Heart right ventricle (tissue), 16 donors: ENCODE data around the gene CPA2. TPM values are rescaled to one million over a fixed set of nuclear protein-coding genes. Genes with fewer than 3 reads are reported as not detected.

Experiments
- ATAC-seq, 8 donors: fragments of 200-7000 bp; cut with Tn5 transposase; one replicate each; pipeline ENCODE4 v1.9.1; 2020; ENCODE audit warnings: mild to moderate bottlenecking in 8 of 8, moderate library complexity in 8 of 8, moderate number of reproducible peaks in 1 of 8
- DNase-seq, 2 donors: peaks; one replicate each; pipeline ENCODE4 v3.0.0-alpha.2; 2020
- H3K27ac ChIP-seq, 10 donors: fragments of 200-600 bp; sonication (generic) in 2 of 10; one replicate each; pipeline versions ENCODE4 v1.5.0 to v1.8.0; 2020 to 2022; ENCODE audit warnings: mild to moderate bottlenecking in 3 of 10
- H3K27me3 ChIP-seq, 7 donors: fragments of 200-600 bp; one replicate each; pipeline ENCODE4 v1.8.0; 2021 to 2022; ENCODE audit warnings: mild to moderate bottlenecking in 2 of 7
- H3K36me3 ChIP-seq, 9 donors: fragments of 200-600 bp; sonication (generic) in 1 of 9; one replicate each; pipeline versions ENCODE4 v1.5.0 to v1.8.0; 2020 to 2022; ENCODE audit warnings: mild to moderate bottlenecking in 2 of 9
- H3K4me1 ChIP-seq, 9 donors: fragments of 200-600 bp; sonication (generic) in 1 of 9; one replicate each; pipeline versions ENCODE4 v1.5.0 to v1.8.0; 2020 to 2022; ENCODE audit warnings: mild to moderate bottlenecking in 4 of 9
- H3K4me3 ChIP-seq, 10 donors: fragments of 200-600 bp; sonication (generic) in 2 of 10; one replicate each; pipeline versions ENCODE4 v1.5.0 to v1.8.0; 2020 to 2022; ENCODE audit warnings: mild to moderate bottlenecking in 7 of 10, moderate library complexity in 2 of 10
- H3K9me3 ChIP-seq, 11 donors: fragments of 200-600 bp in 10 of 11; sonication (generic) in 2 of 11; one replicate each; pipeline versions ENCODE4 v1.5.0 to v1.8.0; 2013 to 2022; ENCODE audit warnings: mild to moderate bottlenecking in 2 of 11, control low read depth in 1 of 11, moderate library complexity in 1 of 11
- CTCF ChIP-seq, 9 donors: fragments of 200-600 bp; sonication (generic) in 2 of 9; IDR thresholded peaks; one replicate each; pipeline versions ENCODE4 v1.5.0 to v1.8.0; 2021 to 2022; ENCODE audit warnings: antibody characterized with exemption in 9 of 9, mild to moderate bottlenecking in 5 of 9, moderate library complexity in 1 of 9
- WGBS, 2 donors: extraction: QIAGEN DNeasy Blood & Tissue Kit; methylation state at CpG; one replicate each; pipeline ENCODE4 v1.1.7; 2013; ENCODE audit warnings: inconsistent platforms in 1 of 2; 5-methylcytosine and 5-hydroxymethylcytosine counted together
- intact Hi-C, 10 donors: fragments of 100-400 bp; cut with DNase I; formaldehyde crosslinking; loops; one replicate each; pipeline versions ENCODE4 v1.11.1 to v1.14.2; 2022
- polyA plus RNA-seq, 2 donors: library from polyadenylated mRNA; stranded (reverse); fragments of 200-250 nt; gene quantifications; one replicate each; pipeline ENCODE4 v1.2.3, GENCODE V29; 2013
- total RNA-seq, 10 donors: library from RNA; stranded (reverse); fragmentation: NEBNext Ultra II Directional in 3 of 10; extraction: Animal tissue kit (Norgen Biotek cat#: 25700) in 3 of 10; gene quantifications; one replicate each; pipeline versions ENCODE4 v1.2.1 to v1.2.4, GENCODE V29; 2021 to 2023
- donor health status: Arrhythmogenic right ventricular cardiomyopathy.
- donor health status: ischemic (EF 13 %, LVEDD 7.1; RV severe dilation, severe dysfunction).
- donor health status: healthy with polysubstance abuse.
- donor health status: DM: no; HTN: yes; CAD: no.
- donor health status: DM: no; HTN: no; CAD: no.
- donor health status: ischemic (EF 25% LVEDD 6.9; RV normal size, moderate dysfunction).
- donor health status: ischemic (EF 25% LVEDD 5.7; RV mildly dilated, moderate dysfunction).
- donor health status: healthy.
- donor health status: DM: yes; HTN: yes; CAD: no.
- donor health status: Ischemic cardiomyopathy.
- donor health status: ischemic (EF 35%, LVEDD 5.7; RV mildly dilated, moderate dysfunction).
- donor health status: nonischemic (EF 11% LVEDD 7.7; RV severe dilation, severe dysfunction).
- donor health status: DM: yes; HTN: yes; CAD: no.
- donor health status: PGD.
- donor health status: ischemic (EF 29% LVEDD 5.4; RV normal size, mild dysfunction).
- donor health status: nonischemic (EF 23%, LVEDD 6.1; RV moderate dilation, normal function).

Gene CPA2
- total and polyA plus RNA-seq, 12 donors = 0.23 to 1.1 (median 0.89) TPM; not detected in 4

GRCh38 chr7:130263130-130263529, 3.5 kb upstream of the CPA2 start:
- DNase-seq (no peak), ATAC-seq (no peak)
- Histone ChIP-seq H3K4me3 (no peak overlapping the region), H3K27me3 (peaks cover 0 to 3% (median 0%) of the 10 kb centered on the region in 7 donors), H3K4me1 (no peaks in the 10 kb centered on the region), H3K27ac (no peak overlapping the region), H3K9me3 (peaks cover 0 to 31% (median 17%) of the 10 kb centered on the region in 11 donors), H3K36me3 (no peaks in the 10 kb centered on the region)
- intact Hi-C loops = no loop called here
- TF ChIP-seq CTCF (IDR thresholded peaks at IDR 0.05) = no peak
- 62 to 77% methylated on average over 2 of the region's 2 CpGs for WGBS, 2 donors

GRCh38 chr7:130266961-130267321, 278 bp downstream of the CPA2 start:
- H3K36me3 ChIP-seq = no peaks in the 10 kb centered on the region
- peaks cover 0 to 5% (median 2%) of the 10 kb centered on the region in 9 donors for H3K4me1 ChIP-seq
- TF ChIP-seq CTCF (IDR thresholded peaks at IDR 0.05) = no peak
- WGBS, 2 donors = 90 to 91% methylated on average over 1 of the region's 1 CpG
- ATAC-seq = no peak
- peaks cover 0 to 6% (median 0%) of the 10 kb centered on the region in 7 donors for H3K27me3 ChIP-seq
- intact Hi-C loops = no loop called here
- DNase-seq = no peak
- no peak overlapping the region for H3K4me3 ChIP-seq
- no peaks in the 10 kb centered on the region for H3K9me3 ChIP-seq
- no peak overlapping the region for H3K27ac ChIP-seq

- Histone ChIP-seq H3K4me3 (no peak overlapping the region), H3K27ac (no peak overlapping the region), H3K4me1 (peaks cover 0 to 17% (median 6%) of the 10 kb centered on the region in 9 donors), H3K36me3 (no peaks in the 10 kb centered on the region), H3K27me3 (peaks cover 0 to 20% (median 7%) of the 10 kb centered on the region in 7 donors), H3K9me3 (no peaks in the 10 kb centered on the region)
- no peak for TF ChIP-seq CTCF (IDR thresholded peaks at IDR 0.05)
- WGBS, 2 donors = 81 to 82% methylated on average over 6 of the region's 6 CpGs
- DNase-seq (no peak), ATAC-seq (no peak)
- intact Hi-C loops = no loop called here
Observed at GRCh38 chr7:130268463-130269317, 2.0 kb downstream of the CPA2 start.

- Histone ChIP-seq H3K4me3 (no peak overlapping the region), H3K4me1 (peaks cover 0 to 22% (median 6%) of the 10 kb centered on the region in 9 donors), H3K36me3 (no peaks in the 10 kb centered on the region), H3K27ac (no peak overlapping the region), H3K9me3 (no peaks in the 10 kb centered on the region), H3K27me3 (peaks cover 0 to 26% (median 13%) of the 10 kb centered on the region in 7 donors)
- 83 to 86% methylated on average over 1 of the region's 1 CpG for WGBS, 2 donors
- DNase-seq (no peak), ATAC-seq (no peak)
- intact Hi-C loops = no loop called here
- no peak for TF ChIP-seq CTCF (IDR thresholded peaks at IDR 0.05)
Observed at GRCh38 chr7:130269318-130269694, 2.6 kb downstream of the CPA2 start.
